Endothelial cell of umbilical vein (primary cell): ENCODE results near the gene PRKD1. TPM values are rescaled to one million over a fixed set of nuclear protein-coding genes. Genes with fewer than 3 reads are reported as not detected.

Experiments
- BruUV-seq: library from RNA; stranded (reverse); fragments of 400-500 nt; replicated peaks from 2 replicates; lab custom pipeline; 2021; lab: Mats Ljungman, UMichigan
- CTCF ChIA-PET: fragments of 300-600, 350-600 bp; sonication (Branson Sonifier 250); formaldehyde crosslinking; loops from one replicate; lab custom pipeline; 2021; ENCODE audit warnings: antibody characterized with exemption, inconsistent platforms; lab: Charles Lee
- POLR2A ChIA-PET: fragments of 300-600, 350-600 bp; sonication (Branson Sonifier 250); formaldehyde crosslinking; loops from one replicate; lab custom pipeline; 2021; ENCODE audit warnings: antibody characterized with exemption, inconsistent platforms; lab: Charles Lee
- DNase-seq: peaks from one replicate; pipeline ENCODE4 v3.0.0-alpha.2; 2011; ENCODE audit warnings: low read depth, low spot score
- FAIRE-seq: peaks from 2 replicates; lab custom pipeline; 2011; peaks lifted over from hg19 to GRCh38; lab: Jason Lieb, UNC
- H2AFZ ChIP-seq: 2 replicates; pipeline ENCODE4 v1.6.0; 2012; ENCODE audit warnings: low read depth, low read length, control low read depth, inconsistent platforms
- H3K27ac ChIP-seq: 2 replicates; pipeline ENCODE4 v1.5.1; 2011; ENCODE audit warnings: low read depth, mild to moderate bottlenecking, control low read depth, low read length, moderate library complexity; ENCODE audit not compliant: insufficient read depth
- H3K27me3 ChIP-seq, 2 experiments: 2 replicates each; pipeline versions ENCODE4 v1.6.0 to v1.6.1; 2011; ENCODE audit warnings: low read length in 2 of 2, mixed read lengths in 1 of 2; ENCODE audit not compliant: control insufficient read depth in 2 of 2, insufficient read depth in 2 of 2
- H3K36me3 ChIP-seq, 2 experiments: 2 replicates in 1 of 2; 3 replicates in 1 of 2; pipeline ENCODE4 v1.5.1; 2011; ENCODE audit warnings: low read length in 2 of 2, mild to moderate bottlenecking in 1 of 2, moderate library complexity in 1 of 2; ENCODE audit not compliant: control insufficient read depth in 2 of 2, insufficient read depth in 2 of 2; ENCODE audit errors: extremely low read depth in 1 of 2
- H3K4me1 ChIP-seq: 3 replicates; pipeline ENCODE4 v1.5.1; 2011; ENCODE audit warnings: mild to moderate bottlenecking, low read length; ENCODE audit not compliant: control insufficient read depth, insufficient read depth; ENCODE audit errors: extremely low read depth
- H3K4me2 ChIP-seq: 2 replicates; pipeline ENCODE4 v1.6.1; 2011; ENCODE audit warnings: low read length, control low read depth, mixed read lengths; ENCODE audit not compliant: insufficient read depth
- H3K4me3 ChIP-seq, 3 experiments: fragments of 200-600 bp in 1 of 3; sonication (generic), shearing (Covaris generic) in 1 of 3; replicated peaks in 1 of 3; 2 replicates each; pipeline ENCODE4 v1.5.1; 2011 to 2016; ENCODE audit warnings: control low read depth in 3 of 3, low read length in 3 of 3, mild to moderate bottlenecking in 2 of 3, inconsistent platforms in 1 of 3, low read depth in 1 of 3, moderate library complexity in 1 of 3; ENCODE audit not compliant: insufficient read depth in 1 of 3
- H3K79me2 ChIP-seq: 2 replicates; pipeline ENCODE4 v1.6.0; 2012; ENCODE audit warnings: low read length, inconsistent platforms; ENCODE audit not compliant: control insufficient read depth, insufficient read depth
- H3K9ac ChIP-seq: replicated peaks from 2 replicates; pipeline ENCODE3; 2011; ENCODE audit warnings: low read length, control low read depth; ENCODE audit not compliant: insufficient read depth; ENCODE audit errors: extremely low read depth
- H3K9me1 ChIP-seq: replicated peaks from 3 replicates; pipeline ENCODE4 v1.6.0; 2011; ENCODE audit warnings: mild to moderate bottlenecking, low read length; ENCODE audit not compliant: control insufficient read depth, insufficient read depth; ENCODE audit errors: extremely low read depth
- H3K9me3 ChIP-seq: replicated peaks from 2 replicates; pipeline ENCODE4 v1.5.1; 2012; ENCODE audit warnings: low read length, inconsistent platforms; ENCODE audit not compliant: control insufficient read depth, insufficient read depth
- H4K20me1 ChIP-seq: replicated peaks from 2 replicates; pipeline ENCODE3; 2011; ENCODE audit warnings: mild to moderate bottlenecking, low read length; ENCODE audit not compliant: control insufficient read depth, insufficient read depth; ENCODE audit errors: extremely low read depth
- CTCF ChIP-seq, 2 donors: IDR thresholded peaks; 1 replicate in 1 of 2; 2 replicates in 1 of 2; pipeline ENCODE4 v1.5.1; 2011; ENCODE audit warnings: low read length in 2 of 2, mild to moderate bottlenecking in 2 of 2, moderate library complexity in 2 of 2, control low read depth in 1 of 2, inconsistent platforms in 1 of 2, low read depth in 1 of 2; ENCODE audit not compliant: insufficient read depth in 1 of 2; ENCODE audit errors: extremely low read depth in 1 of 2
- EZH2 ChIP-seq: IDR thresholded peaks from 2 replicates; pipeline ENCODE4 v1.6.1; 2012; ENCODE audit warnings: borderline replicate concordance, low read depth, mild to moderate bottlenecking, moderate library complexity, low read length, inconsistent platforms; ENCODE audit not compliant: severe bottlenecking
- FOS ChIP-seq: IDR thresholded peaks from 2 replicates; pipeline ENCODE4 v1.6.1; 2011; ENCODE audit warnings: mild to moderate bottlenecking, low read length, moderate library complexity, borderline replicate concordance; ENCODE audit not compliant: insufficient read depth
- GATA2 ChIP-seq: IDR thresholded peaks from 2 replicates; pipeline ENCODE4 v1.7.0; 2011; ENCODE audit warnings: low read depth, mild to moderate bottlenecking, moderate library complexity, mixed read lengths, low read length; ENCODE audit not compliant: insufficient read length, insufficient read depth
- JUN ChIP-seq: IDR thresholded peaks from 2 replicates; pipeline ENCODE4 v1.6.1; 2011; ENCODE audit warnings: borderline replicate concordance, low read depth; ENCODE audit not compliant: insufficient read length, insufficient read depth
- MAX ChIP-seq: IDR thresholded peaks from 2 replicates; pipeline ENCODE4 v1.6.1; 2011; ENCODE audit not compliant: insufficient read depth, insufficient read length
- MYC ChIP-seq: IDR thresholded peaks from one replicate; pipeline ENCODE4 v1.6.1; 2011; ENCODE audit warnings: mild to moderate bottlenecking, low read depth, low read length
- POLR2A ChIP-seq: IDR thresholded peaks from 2 replicates; pipeline ENCODE4 v1.6.1; 2012; ENCODE audit warnings: low read depth, mild to moderate bottlenecking, control low read depth, low read length
- POLR2AphosphoS5 ChIP-seq: IDR thresholded peaks from 2 replicates; pipeline ENCODE4 v1.6.1; 2012; ENCODE audit warnings: low read depth, mild to moderate bottlenecking, control low read depth, low read length, moderate library complexity; ENCODE audit not compliant: insufficient read depth
- dilution Hi-C: fragments of 300-500 bp; cut with MboI; formaldehyde crosslinking; loops from one replicate; pipeline ENCODE4 v1.15.0; 2019; ENCODE audit warnings: low sequenced_read_pairs; ENCODE audit not compliant: extremely low pct_ligation_motif_present
- intact Hi-C: fragments of 100-400 bp; cut with micrococcal nuclease; formaldehyde crosslinking; loops from one replicate; pipeline ENCODE4 v1.10.0; 2022
- polyA plus RNA-seq, 4 experiments: library from polyadenylated mRNA; depleted of rRNA in 3 of 4; stranded (reverse) in 3 of 4; unstranded in 1 of 4; fragments of >200 nt; gene quantifications; 2 replicates each; pipeline versions ENCODE4 v1.2.1 to v1.2.3, GENCODE V29; 2011 to 2012; ENCODE audit warnings: missing spikeins in 1 of 4
- total RNA-seq: library from RNA; stranded (reverse); gene quantifications from 2 replicates; pipeline ENCODE4 v1.2.3, GENCODE V29; 2021

PRKD1 gene
- total and polyA plus RNA-seq, 2 donors (not counting 3 experiments of a cell fraction or from before 2014, with no cell fraction given) = 3.9 to 10.9 TPM

GRCh38 chr14:29629839-29630238, 297.8 kb downstream of the PRKD1 start:
- ChIA-PET CTCF (interaction anchor here (1.0 to 1.2 kb wide), 4 partner anchors 8 to 654 kb away, joined by 3 to 4 read pairs (median 3); no protein-coding TSS in a partner anchor), POLR2A (no interaction called here)
- intact Hi-C loops = no loop called here

More at GRCh38 chr14:29629839-29630238, 297.8 kb downstream of the PRKD1 start:
- Histone ChIP-seq H3K9me3 (no peaks in the 10 kb centered on the region), H3K4me3 (no peak overlapping the region), H3K4me2 (no peak overlapping the region), H3K4me1 (no peaks in the 10 kb centered on the region), H3K79me2 (no peaks in the 10 kb centered on the region), H3K9me1 (no peaks in the 10 kb centered on the region), H4K20me1 (no peaks in the 10 kb centered on the region), H3K36me3 (no peaks in the 10 kb centered on the region), H3K27ac (no peak overlapping the region), H2AFZ (no peak overlapping the region), H3K27me3 (no peaks in the 10 kb centered on the region), H3K9ac (no peak overlapping the region)
- FAIRE-seq (no peak), DNase-seq (no peak)
- no TSS peak for BruUV-seq
- no peak for TF ChIP-seq MYC
- no peak for TF ChIP-seq EZH2
- TF ChIP-seq POLR2A = no peak
- TF ChIP-seq MAX = no peak
- TF ChIP-seq JUN = no peak
- TF ChIP-seq CTCF (IDR thresholded peaks at IDR 0.05; ENCODE audit: extremely low read depth in 1 of 2, insufficient read depth in 1 of 2, low read depth in 1 of 2, low read length in 2 of 2) = no peak
- no peak for TF ChIP-seq FOS
- no peak for TF ChIP-seq GATA2
- no peak for TF ChIP-seq POLR2AphosphoS5
- dilution Hi-C loops = no loop called here
